IPS-15b (cell line): ENCODE data around the gene PCMTD2.

Experiments
- H3K27me3 ChIP-seq: one replicate; pipeline ENCODE4 v1.6.1; 2013; ENCODE audit warnings: low read length; ENCODE audit not compliant: control insufficient read depth, insufficient read depth
- H3K36me3 ChIP-seq: one replicate; pipeline ENCODE4 v1.6.1; 2013; ENCODE audit warnings: low read length; ENCODE audit not compliant: control insufficient read depth, insufficient read depth
- H3K4me1 ChIP-seq: one replicate; pipeline ENCODE4 v1.6.1; 2013; ENCODE audit warnings: mild to moderate bottlenecking, low read length; ENCODE audit not compliant: control insufficient read depth, insufficient read depth
- H3K4me3 ChIP-seq: one replicate; pipeline ENCODE4 v1.5.1; 2013; ENCODE audit warnings: low read depth, low read length
- H3K9ac ChIP-seq: one replicate; pipeline ENCODE4 v1.6.1; 2013; ENCODE audit warnings: low read depth, mild to moderate bottlenecking, low read length
- H3K9me3 ChIP-seq: one replicate; pipeline ENCODE4 v1.6.1; 2013; ENCODE audit warnings: mild to moderate bottlenecking, low read length; ENCODE audit not compliant: control insufficient read depth, insufficient read depth

Gene PCMTD2

GRCh38 chr20:64217539-64218221 is 37.9 kb upstream of the PCMTD2 start:
- Histone ChIP-seq H3K9me3 (no peaks in the 10 kb centered on the region), H3K36me3 (no peaks in the 10 kb centered on the region), H3K9ac (no peak overlapping the region), H3K4me1 (no peaks in the 10 kb centered on the region), H3K27me3 (no peaks in the 10 kb centered on the region), H3K4me3 (no peak overlapping the region)

DNA sequence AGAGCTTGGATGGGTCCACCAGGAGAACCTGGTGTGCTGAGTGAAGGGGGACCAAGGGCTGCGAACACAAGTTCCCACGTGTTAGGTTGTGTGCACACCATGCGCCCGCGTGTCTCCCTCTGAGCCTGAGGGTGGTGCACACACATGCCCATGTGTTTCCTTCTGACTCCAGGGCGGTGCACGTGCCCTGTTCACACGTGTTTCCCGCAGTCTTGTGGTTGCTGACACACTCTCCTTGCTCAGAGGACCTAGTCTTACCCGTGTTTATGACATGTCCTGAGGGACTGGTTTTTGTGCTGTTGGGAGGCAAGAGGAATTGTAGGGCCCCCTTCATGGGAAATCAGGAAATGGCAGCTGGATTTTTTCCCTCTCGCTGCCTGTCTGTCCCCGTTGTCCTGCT is 36.3 kb upstream of the PCMTD2 start:
- no peaks in the 10 kb centered on the region for H3K27me3 ChIP-seq
- H3K9ac ChIP-seq, result no peak overlapping the region
- no peak overlapping the region for H3K4me3 ChIP-seq
- H3K36me3 ChIP-seq, result no peaks in the 10 kb centered on the region
- H3K9me3 ChIP-seq, result no peaks in the 10 kb centered on the region
- H3K4me1 ChIP-seq, result peaks cover 6% of the 10 kb centered on the region

GRCh38 chr20:64219730-64220129 is 35.8 kb upstream of the PCMTD2 start:
- Histone ChIP-seq H3K9me3 (no peaks in the 10 kb centered on the region), H3K9ac (no peak overlapping the region), H3K4me1 (peaks cover 6% of the 10 kb centered on the region), H3K27me3 (no peaks in the 10 kb centered on the region), H3K4me3 (no peak overlapping the region), H3K36me3 (no peaks in the 10 kb centered on the region)

- peaks cover 6% of the 10 kb centered on the region for H3K4me1 ChIP-seq
- no peak overlapping the region for H3K9ac ChIP-seq
Measured at GRCh38 chr20:64220420-64220819, 35.1 kb upstream of the PCMTD2 start.

GRCh38 chr20:64220891-64221527 is 34.5 kb upstream of the PCMTD2 start:
- H3K4me3 ChIP-seq, result no peak overlapping the region

More at GRCh38 chr20:64220420-64220819, 35.1 kb upstream of the PCMTD2 start:
- H3K36me3 ChIP-seq, result no peaks in the 10 kb centered on the region
- no peak overlapping the region for H3K4me3 ChIP-seq
- no peaks in the 10 kb centered on the region for H3K9me3 ChIP-seq
- no peaks in the 10 kb centered on the region for H3K27me3 ChIP-seq

GRCh38 chr20:64222291-64222735 is 33.2 kb upstream of the PCMTD2 start:
- H3K36me3 ChIP-seq, result no peaks in the 10 kb centered on the region
- no peak overlapping the region for H3K4me3 ChIP-seq
- H3K4me1 ChIP-seq, result peaks cover 6% of the 10 kb centered on the region
- H3K9ac ChIP-seq, result no peak overlapping the region
- no peaks in the 10 kb centered on the region for H3K9me3 ChIP-seq
- H3K27me3 ChIP-seq, result no peaks in the 10 kb centered on the region

More at GRCh38 chr20:64220891-64221527, 34.5 kb upstream of the PCMTD2 start:
- no peaks in the 10 kb centered on the region for H3K36me3 ChIP-seq
- H3K4me1 ChIP-seq, result peaks cover 6% of the 10 kb centered on the region
- H3K27me3 ChIP-seq, result no peaks in the 10 kb centered on the region
- no peak overlapping the region for H3K9ac ChIP-seq
- no peaks in the 10 kb centered on the region for H3K9me3 ChIP-seq

DNA sequence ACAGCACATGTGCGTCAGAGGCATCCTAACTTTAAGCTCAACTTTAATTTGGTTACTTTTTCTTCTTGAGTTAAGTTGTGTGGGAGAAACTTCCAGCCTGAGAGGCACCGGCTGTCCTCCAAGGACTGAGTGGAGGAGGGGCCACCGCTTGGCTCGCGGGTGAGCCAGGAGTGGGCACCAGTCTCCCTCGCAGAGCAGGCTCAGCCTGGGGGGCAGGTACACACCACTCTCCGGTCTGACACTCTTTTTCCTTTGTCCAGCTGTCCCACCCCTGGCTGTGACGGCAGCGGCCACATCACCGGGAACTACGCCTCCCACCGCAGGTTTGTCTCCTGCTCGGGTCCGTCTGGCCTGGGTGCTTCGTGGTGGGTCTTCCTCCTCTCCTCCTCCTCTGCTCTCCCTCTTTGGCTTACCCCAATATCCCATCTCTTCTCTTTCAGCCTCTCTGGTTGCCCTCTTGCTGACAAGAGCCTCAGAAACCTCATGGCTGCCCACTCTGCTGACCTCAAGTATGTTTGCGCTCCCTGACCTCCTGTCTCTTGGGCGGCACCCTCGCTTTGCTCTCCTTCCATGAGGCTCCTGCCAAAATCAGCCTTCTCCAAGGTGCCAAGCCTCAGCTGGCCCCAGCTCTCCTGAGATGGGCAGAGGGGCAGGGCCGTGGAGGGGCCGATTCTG is 32.6 kb upstream of the PCMTD2 start:
- no peaks in the 10 kb centered on the region for H3K27me3 ChIP-seq
- no peak overlapping the region for H3K4me3 ChIP-seq
- no peaks in the 10 kb centered on the region for H3K9me3 ChIP-seq
- H3K4me1 ChIP-seq, result peaks cover 6% of the 10 kb centered on the region
- no peak overlapping the region for H3K9ac ChIP-seq
- H3K36me3 ChIP-seq, result no peaks in the 10 kb centered on the region

- no peaks in the 10 kb centered on the region for H3K36me3 ChIP-seq
- no peak overlapping the region for H3K4me3 ChIP-seq
- no peaks in the 10 kb centered on the region for H3K9me3 ChIP-seq
- peak overlapping the region; percentile 26 for H3K9ac ChIP-seq
- H3K27me3 ChIP-seq, result no peaks in the 10 kb centered on the region
- peaks cover 6% of the 10 kb centered on the region for H3K4me1 ChIP-seq
Measured at GRCh38 chr20:64223526-64224067, 32.0 kb upstream of the PCMTD2 start.

DNA sequence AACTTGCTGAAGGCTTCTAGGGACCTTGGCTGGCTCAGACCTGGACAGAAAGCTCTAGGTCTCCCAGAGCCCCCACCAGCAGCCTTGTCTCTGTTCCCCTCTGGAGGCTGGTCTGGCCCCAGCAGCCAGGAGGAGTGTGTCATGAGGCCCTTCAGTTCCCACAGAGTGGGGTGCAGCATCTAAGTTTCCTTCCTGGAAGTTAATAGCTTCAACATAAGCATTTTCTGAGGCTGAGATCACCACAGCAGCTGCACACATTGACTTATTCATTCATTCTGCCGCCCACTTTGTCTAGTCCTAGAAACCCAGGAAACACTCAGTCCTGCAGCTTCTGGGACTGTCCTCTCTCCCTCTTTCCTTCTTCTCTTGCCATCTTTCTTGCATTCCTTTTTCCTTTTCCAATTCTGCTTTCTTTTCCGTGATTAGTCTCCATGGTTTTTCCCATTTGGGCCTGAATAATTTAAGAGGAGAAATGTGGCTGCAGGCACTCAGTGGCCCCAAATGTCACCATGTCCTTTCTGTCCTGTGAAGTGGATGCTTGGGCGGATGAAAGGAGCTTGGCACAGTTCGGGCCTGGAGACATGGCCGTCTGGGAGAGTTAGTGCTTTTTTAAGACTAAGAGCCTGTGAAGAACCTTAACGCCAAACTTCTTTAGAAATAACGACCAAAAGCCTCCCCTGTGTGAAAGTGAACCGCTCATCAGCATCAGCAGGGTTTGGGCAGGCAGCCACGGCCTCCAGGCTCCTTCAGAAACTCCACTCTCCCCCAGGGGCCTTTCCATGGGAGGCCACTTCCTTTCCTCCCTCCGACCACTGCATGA is 31.0 kb upstream of the PCMTD2 start:
- H3K9me3 ChIP-seq, result no peaks in the 10 kb centered on the region
- H3K4me1 ChIP-seq, result peaks cover 6% of the 10 kb centered on the region
- H3K9ac ChIP-seq, result no peak overlapping the region
- H3K27me3 ChIP-seq, result no peaks in the 10 kb centered on the region
- no peaks in the 10 kb centered on the region for H3K36me3 ChIP-seq
- no peak overlapping the region for H3K4me3 ChIP-seq

DNA sequence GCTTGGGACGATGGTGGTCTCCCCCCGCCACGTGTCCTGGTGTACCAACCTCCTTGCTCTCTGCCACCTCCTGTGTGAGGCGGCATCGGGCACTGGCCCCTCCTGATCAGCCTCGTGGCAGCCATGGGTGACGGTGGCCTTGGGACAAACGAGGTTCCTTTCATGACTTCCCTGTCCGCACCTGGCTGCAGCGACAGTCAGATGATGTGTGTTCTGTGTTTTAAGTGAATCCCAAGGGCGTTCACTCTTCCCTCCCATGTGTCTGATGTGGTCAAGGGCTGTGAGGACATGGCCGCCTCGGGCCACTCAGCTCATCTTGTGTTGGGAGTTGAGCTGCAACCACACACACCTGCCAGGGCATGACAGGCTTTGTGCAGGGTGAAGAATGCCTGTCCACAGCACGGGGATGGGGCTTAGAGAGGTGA is 30.4 kb upstream of the PCMTD2 start:
- H3K4me1 ChIP-seq, result peaks cover 6% of the 10 kb centered on the region
- no peaks in the 10 kb centered on the region for H3K36me3 ChIP-seq
- H3K9me3 ChIP-seq, result no peaks in the 10 kb centered on the region
- H3K9ac ChIP-seq, result no peak overlapping the region
- H3K4me3 ChIP-seq, result no peak overlapping the region
- no peaks in the 10 kb centered on the region for H3K27me3 ChIP-seq
